HG03565 (cell line): Measurements from ENCODE around the gene CFAP20DC.
"Not testable (repeated sequence)": the region's sequence is repeated elsewhere in the genome, so short reads cannot be mapped to it uniquely, and the experiment has no call there.

Experiments
- ATAC-seq: cut with Tn5 transposase; IDR thresholded peaks from one replicate; pipeline ENCODE4 v1.9.1; 2021; ENCODE audit warnings: mild to moderate bottlenecking, moderate library complexity; ENCODE audit not compliant: unreplicated experiment

The CFAP20DC gene

DNA sequence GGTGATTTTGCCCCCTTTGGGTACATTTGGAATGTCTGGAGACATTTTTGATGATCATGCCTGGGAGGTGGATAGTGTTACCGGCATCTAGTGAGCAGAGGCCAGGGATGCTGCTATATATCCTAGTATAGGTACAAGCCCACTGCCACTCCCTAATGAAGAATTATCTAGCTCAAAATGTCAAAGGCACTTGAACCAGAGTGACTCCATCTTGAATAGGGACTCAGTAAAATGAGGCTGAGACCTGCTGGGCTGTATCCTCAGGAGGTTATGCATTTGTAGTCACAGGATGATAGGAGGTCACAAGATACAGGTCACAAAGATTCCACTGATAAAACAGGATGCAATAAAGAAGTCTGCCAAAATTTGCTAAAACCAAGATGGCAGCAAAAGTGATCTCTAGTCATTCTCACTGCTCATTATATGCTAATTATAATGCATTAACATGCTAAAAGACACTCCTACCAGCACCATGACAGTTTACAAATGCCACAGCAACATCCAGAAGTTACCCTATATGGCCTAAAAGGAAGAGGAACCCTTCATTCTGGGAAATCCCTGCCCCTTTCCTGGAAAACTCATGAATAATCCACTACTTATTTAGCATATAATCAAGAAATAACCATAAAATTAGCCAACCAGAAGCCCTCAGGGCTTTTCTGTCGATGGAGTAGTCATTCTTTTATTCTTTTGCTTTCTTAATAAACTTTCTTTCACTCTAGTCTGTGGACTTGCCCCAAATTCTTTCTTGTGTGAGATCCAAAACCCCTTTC lies 343.2 kb downstream of the CFAP20DC start:
- ATAC-seq: no peak

DNA sequence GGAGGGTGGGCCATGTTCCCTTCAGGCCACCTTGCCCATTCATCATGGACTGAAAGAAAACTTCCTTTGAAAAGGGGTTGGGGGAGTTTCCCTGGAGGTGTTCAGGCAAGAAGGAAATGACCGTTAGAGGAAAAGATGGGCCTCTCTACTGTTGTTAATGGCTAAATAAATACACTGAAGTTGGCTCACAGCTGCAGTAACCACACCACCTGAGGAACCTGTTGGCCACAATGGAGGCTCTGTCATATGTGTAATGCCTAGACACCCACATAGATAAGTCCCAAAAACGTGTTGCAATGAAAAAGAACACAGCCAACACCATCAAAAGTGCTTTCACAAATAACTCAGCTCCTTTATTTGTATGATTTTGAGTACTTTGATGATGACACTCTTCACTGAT lies 345.1 kb downstream of the CFAP20DC start:
- no peak for ATAC-seq

DNA sequence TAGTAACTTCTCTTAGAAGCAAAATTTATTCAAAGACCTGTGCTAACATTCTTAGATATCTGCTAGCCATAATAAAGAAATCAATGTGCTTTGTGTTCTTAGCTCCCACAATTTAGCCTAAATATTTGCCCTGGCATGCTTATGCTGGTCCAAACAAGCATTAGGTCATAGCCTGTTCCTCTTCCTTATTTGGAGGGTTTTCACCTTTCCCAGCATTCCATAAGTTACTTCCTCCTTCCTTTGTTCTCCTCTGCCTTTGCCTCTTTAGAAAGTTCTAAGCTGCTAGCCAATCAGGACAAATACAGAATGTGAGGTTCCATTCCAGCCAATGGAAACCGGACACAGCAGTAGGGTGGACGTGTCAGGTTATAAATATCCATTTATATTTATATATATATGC lies 345.5 kb downstream of the CFAP20DC start:
- not testable (repeated sequence) for ATAC-seq

DNA sequence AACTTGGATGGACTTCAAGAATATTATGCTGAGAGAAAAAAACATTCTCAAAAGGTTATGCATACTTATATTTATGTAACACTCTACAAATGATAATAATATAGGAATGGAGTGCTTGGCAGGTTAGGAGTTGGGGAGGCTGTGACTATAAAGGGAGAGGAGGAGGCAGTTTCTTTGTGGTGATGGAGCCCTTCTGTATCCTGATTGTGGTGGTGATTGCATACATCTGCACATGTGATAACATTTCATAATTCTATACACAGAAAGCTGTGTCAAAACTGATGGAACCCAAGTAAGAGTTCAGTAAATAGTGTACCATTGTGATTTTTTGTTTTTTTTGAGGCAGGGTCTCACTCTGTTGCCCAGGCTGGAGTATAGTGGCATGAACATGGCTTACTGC lies 351.6 kb downstream of the CFAP20DC start:
- ATAC-seq: no peak

DNA sequence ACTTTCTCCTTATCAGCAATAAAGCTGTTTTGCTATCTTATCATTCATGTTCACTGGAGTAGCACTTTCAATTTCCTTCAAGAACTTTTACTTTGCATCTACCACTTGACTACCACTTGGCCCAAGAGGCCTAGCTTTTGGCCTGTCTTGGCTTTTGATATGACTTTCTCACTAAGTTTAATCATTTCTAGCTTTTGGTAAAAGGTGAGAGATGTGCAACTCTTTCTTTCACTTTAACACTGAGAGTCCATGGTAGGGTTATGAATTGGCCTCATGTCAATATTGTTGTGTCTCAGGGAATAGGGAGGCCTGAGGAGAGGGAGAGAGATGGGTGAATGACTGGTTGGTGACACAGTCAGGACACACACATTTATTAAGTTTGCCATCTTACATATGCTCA lies 352.3 kb downstream of the CFAP20DC start:
- peak; percentile 41 for ATAC-seq

DNA sequence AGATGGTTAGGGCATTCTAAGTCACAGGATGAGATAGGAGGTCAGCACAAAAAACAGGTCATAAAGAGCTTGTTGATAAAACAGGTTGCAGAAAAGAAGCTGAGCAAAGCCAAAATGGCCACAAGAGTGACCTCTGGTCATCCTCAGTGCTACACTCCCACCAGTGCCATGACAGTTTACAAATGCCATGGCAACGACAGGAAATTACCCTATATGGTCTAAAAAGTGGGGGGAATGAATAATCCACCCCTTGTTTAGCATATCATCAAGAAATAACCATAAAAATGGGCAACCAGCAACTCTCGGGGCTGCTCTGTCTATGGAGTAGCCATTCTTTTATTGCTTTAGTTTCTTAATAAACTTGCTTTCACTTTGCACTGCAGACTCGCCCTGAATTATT lies 353.0 kb downstream of the CFAP20DC start:
- not testable (repeated sequence) for ATAC-seq

DNA sequence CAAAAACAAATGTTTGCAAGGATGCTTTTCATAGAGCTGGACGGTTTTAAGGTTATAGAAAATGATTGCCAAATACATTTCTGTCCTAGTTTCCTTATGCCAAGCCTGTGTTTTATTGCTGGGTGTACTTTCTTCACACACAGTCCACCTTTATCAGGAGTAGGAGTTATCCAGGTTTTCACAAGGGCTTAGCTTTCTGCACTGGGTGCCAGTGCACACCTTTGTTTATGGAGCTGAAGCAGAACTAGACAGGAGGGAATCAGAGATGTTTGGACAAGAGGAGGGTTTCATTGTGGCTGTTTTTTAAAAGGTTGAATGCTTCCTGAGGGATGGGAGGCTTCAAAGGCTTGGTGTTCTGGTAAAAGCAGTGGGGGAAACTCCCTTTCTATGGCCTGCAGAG lies 353.7 kb downstream of the CFAP20DC start:
- ATAC-seq: no peak

DNA sequence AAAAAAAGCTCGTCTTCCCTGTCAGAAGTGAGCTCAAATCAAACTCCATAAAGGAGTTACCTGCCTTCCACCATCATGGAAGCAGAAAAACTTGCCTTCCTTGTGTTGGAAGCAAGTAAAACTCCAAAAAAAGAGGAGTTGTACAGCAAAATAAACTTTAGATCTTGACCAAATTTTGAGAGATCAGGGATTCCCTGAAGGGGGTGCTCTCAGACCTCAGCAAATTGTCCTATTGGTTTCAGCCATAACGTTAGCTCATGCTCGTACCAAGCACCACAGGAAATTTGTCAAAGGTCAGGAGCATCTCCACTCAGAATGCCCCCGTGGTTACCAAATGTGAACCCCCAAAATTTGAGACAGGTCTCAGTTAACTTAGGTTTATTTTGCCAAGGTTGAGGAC lies 354.5 kb downstream of the CFAP20DC start:
- not testable (repeated sequence) for ATAC-seq

DNA sequence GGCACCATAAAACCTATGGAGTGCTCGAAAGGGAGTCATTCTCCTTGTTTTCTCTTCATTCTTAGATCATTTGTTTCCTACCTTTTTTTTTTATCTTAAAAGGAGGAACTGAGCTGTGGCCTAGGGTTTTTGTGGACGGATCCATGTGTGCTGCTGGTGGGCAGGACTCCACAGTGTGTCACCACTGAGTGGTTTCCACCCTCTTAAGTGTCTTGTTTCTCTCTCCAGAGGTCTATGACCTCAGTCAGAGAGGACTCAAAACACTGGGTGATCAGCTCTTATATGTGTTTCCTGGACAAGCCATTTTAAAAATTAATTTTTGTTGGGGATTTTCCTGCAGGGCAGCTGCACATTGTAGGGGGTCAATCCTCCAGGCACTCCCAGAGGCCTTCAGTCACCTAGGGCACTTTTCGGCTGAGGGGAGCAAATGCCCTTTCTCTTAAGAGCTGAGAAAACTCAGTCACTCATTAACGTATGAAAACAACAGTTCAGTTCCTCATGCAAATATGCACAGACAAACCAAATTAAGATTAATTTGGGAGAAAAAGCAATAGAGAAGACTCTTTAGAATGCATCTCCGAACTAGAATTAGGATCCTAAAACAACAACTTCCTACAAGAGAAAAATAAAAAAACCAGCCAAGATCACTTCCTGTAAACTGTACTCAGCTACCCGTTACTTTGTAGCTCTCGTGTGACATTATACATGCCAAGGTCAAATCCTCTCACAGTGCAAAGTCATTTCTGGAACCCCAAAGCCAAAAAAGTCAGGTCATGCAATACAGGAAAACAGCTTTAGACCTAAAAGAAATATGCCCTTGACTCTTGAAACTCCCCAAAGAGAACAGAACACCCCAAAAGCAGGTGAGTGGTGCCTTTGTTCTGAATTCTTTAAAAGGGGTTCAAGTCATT lies 355.6 kb downstream of the CFAP20DC start:
- ATAC-seq: peak; percentile 60

DNA sequence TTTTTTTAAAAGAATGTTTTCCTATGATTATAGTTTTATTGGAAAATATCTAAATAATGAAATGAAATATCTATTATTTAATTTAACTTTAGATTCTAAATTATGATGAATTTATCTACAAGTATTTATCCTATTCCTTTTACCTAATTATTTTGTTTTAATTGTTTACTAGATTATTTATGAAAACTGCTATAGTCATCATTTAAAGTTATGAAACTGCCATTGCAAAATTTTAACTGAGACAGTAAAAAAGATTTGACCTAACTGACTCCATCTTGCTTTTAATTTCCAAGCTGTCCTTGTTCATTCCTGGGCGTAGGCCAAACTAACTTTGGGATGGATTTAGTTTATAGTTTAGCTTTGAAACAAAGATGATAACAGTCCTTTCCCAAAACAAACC lies 357.3 kb downstream of the CFAP20DC start:
- no peak for ATAC-seq
